ENCODE results near the gene KLK12.
"Not testable (repeated sequence)": the region's sequence is repeated elsewhere in the genome, so short reads cannot be mapped to it uniquely, and the experiment has no call there.

The KLK12 gene

GRCh38 chr19:51014242-51014641, 20.6 kb downstream of the KLK12 start:
- DNase-seq, result no peak

- no peak for DNase-seq
Observed at GRCh38 chr19:51012661-51013190, 22.1 kb downstream of the KLK12 start.

GRCh38 chr19:51010066-51010795, 24.6 kb downstream of the KLK12 start:
- no peak for DNase-seq

- no peak for DNase-seq
Observed at GRCh38 chr19:51009061-51009891, 25.5 kb downstream of the KLK12 start.

- DNase-seq, result no peak
Observed at GRCh38 chr19:51007488-51007887, 27.3 kb downstream of the KLK12 start.

- no peak for DNase-seq
Observed at GRCh38 chr19:51006406-51006805, 28.4 kb downstream of the KLK12 start.

- no peak for DNase-seq
Observed at GRCh38 chr19:51005248-51005647, 29.6 kb downstream of the KLK12 start.

- no peak for DNase-seq
Observed at GRCh38 chr19:51003316-51003715, 31.5 kb downstream of the KLK12 start.

- no peak for DNase-seq
Observed at GRCh38 chr19:51002542-51003311, 32.1 kb downstream of the KLK12 start.

- no peak for DNase-seq
Observed at GRCh38 chr19:51002089-51002532, 32.7 kb downstream of the KLK12 start.

GRCh38 chr19:51001515-51001914, 33.3 kb downstream of the KLK12 start, which contains the start of gene KLK8:
TSS of gene KLK8 (minus strand) at chr19:51001604. CDS start at chr19:51001167, 437 bp downstream.
- DNase-seq, result no peak

GRCh38 chr19:51000981-51001380, 33.8 kb downstream of the KLK12 start:
- no peak for DNase-seq

GRCh38 chr19:51000426-51000825, 34.4 kb downstream of the KLK12 start:
- no peak for DNase-seq

- no peak for DNase-seq
Observed at GRCh38 chr19:50998686-50999085, 36.1 kb downstream of the KLK12 start.

GRCh38 chr19:50998061-50998460, 36.7 kb downstream of the KLK12 start:
- DNase-seq, result no peak

- no peak for DNase-seq
Observed at GRCh38 chr19:50994129-50994528, 40.7 kb downstream of the KLK12 start.

GRCh38 chr19:50992666-50993035, 42.2 kb downstream of the KLK12 start:
- no peak for DNase-seq

GRCh38 chr19:50984416-50984815, 50.4 kb downstream of the KLK12 start:
- not testable (repeated sequence) for DNase-seq

- no peak for DNase-seq
Observed at GRCh38 chr19:50983625-50984292, 51.0 kb downstream of the KLK12 start, which contains the start of gene KLK7. TSS of gene KLK7 (minus strand) at chr19:50983917. CDS start at chr19:50982399, 1,518 bp downstream.

- no peak for DNase-seq
Observed at GRCh38 chr19:50982186-50982585, 52.6 kb downstream of the KLK12 start.

GRCh38 chr19:50981587-50982146, 53.1 kb downstream of the KLK12 start:
- DNase-seq, result no peak

GRCh38 chr19:50980208-50980607, 54.6 kb downstream of the KLK12 start:
- DNase-seq, result no peak
